A172 (cell line): ENCODE results near the gene GARIN3. TPM values are rescaled to one million over a fixed set of nuclear protein-coding genes. Genes with fewer than 3 reads are reported as not detected.
"Not testable (repeated sequence)": the region's sequence is repeated elsewhere in the genome, so short reads cannot be mapped to it uniquely, and the experiment has no call there.

Experiments used
- DNase-seq: peaks from one replicate; pipeline ENCODE4 v3.0.0-alpha.2; 2015; ENCODE audit warnings: low spot score
- total RNA-seq: library from RNA; depleted of rRNA; stranded (reverse); fragments of >200 nt; shearing (Covaris generic); gene quantifications from 2 replicates; pipeline ENCODE4 v1.2.3, GENCODE V29; 2014; rRNA removed

GARIN3 gene
- not detected in 2 replicates for total RNA-seq

GRCh38 chr5:157166214-157167213 lies at the start of gene GARIN3:
GARIN3 (minus strand) TSS chr5:157166264; CDS start chr5:157166168, 96 bp downstream.
- no peak for DNase-seq

GRCh38 chr5:157215514-157216167 lies 49.6 kb upstream of the GARIN3 start:
- DNase-seq: peak; percentile 64

GRCh38 chr5:157214861-157215513 lies 48.9 kb upstream of the GARIN3 start:
- DNase-seq: no peak

- DNase-seq: no peak
These were observed 48.4 kb upstream of the GARIN3 start for GRCh38 chr5:157214415-157214814.

- no peak for DNase-seq
These were observed 47.6 kb upstream of the GARIN3 start for GRCh38 chr5:157213527-157214243.

- DNase-seq: no peak
These were observed 46.2 kb upstream of the GARIN3 start for GRCh38 chr5:157212307-157212706.

- DNase-seq: not testable (repeated sequence)
These were observed 44.6 kb upstream of the GARIN3 start for GRCh38 chr5:157210652-157211051.

- no peak for DNase-seq
These were observed 39.6 kb upstream of the GARIN3 start for GRCh38 chr5:157205708-157206107.

GRCh38 chr5:157204765-157205164 lies 38.7 kb upstream of the GARIN3 start:
- DNase-seq: no peak

GRCh38 chr5:157203417-157203816 lies 37.4 kb upstream of the GARIN3 start:
- no peak for DNase-seq

GRCh38 chr5:157201857-157202256 lies 35.8 kb upstream of the GARIN3 start:
- no peak for DNase-seq

- DNase-seq: no peak
These were observed 32.4 kb upstream of the GARIN3 start for GRCh38 chr5:157198277-157198986.

GRCh38 chr5:157197086-157197485 lies 31.0 kb upstream of the GARIN3 start:
- DNase-seq: no peak

GRCh38 chr5:157196045-157196444 lies 30.0 kb upstream of the GARIN3 start:
- DNase-seq: no peak

GRCh38 chr5:157193699-157194424 lies 27.8 kb upstream of the GARIN3 start:
- DNase-seq: no peak

- no peak for DNase-seq
These were observed 23.2 kb upstream of the GARIN3 start for GRCh38 chr5:157189223-157189622.

GRCh38 chr5:157188270-157188669 lies 22.2 kb upstream of the GARIN3 start:
- no peak for DNase-seq

GRCh38 chr5:157187046-157187754 lies 21.1 kb upstream of the GARIN3 start:
- no peak for DNase-seq

- no peak for DNase-seq
These were observed 20.4 kb upstream of the GARIN3 start for GRCh38 chr5:157186309-157187045.
